HEK293 (cell line): ENCODE results near the gene CLIC4.

Experiments
- CTCF ChIA-PET: fragments of 350-600 bp; formaldehyde crosslinking; extraction: SDS; loops from one replicate; lab custom pipeline; 2021; ENCODE audit warnings: antibody characterized with exemption; lab: Yijun Ruan, JAX
- POLR2A ChIA-PET: fragments of 300-600 bp; formaldehyde crosslinking; extraction: SDS; loops from one replicate; lab custom pipeline; 2020; ENCODE audit warnings: antibody characterized with exemption, inconsistent platforms; lab: Yijun Ruan, JAX
- H3K27ac ChIP-seq: fragments of 200-500 bp; sonication (Bioruptor generic); 2 replicates; pipeline ENCODE4 v1.5.1; 2014; ENCODE audit warnings: low read depth, low read length, control low read depth, inconsistent platforms; ENCODE audit errors: extremely low read depth
- H3K36me3 ChIP-seq, 2 experiments: fragments of 200-500 bp in 1 of 2; sonication (Bioruptor generic) in 1 of 2; 1 replicate in 1 of 2; 2 replicates in 1 of 2; pipeline ENCODE4 v1.5.1; 2014 to 2017; ENCODE audit warnings: inconsistent platforms in 2 of 2, low read length in 2 of 2; ENCODE audit not compliant: control insufficient read depth in 2 of 2, insufficient read depth in 1 of 2
- H3K4me1 ChIP-seq: fragments of 200-500 bp; sonication (Bioruptor generic); 2 replicates; pipeline ENCODE4 v1.5.1; 2014; ENCODE audit warnings: mild to moderate bottlenecking, low read length, inconsistent platforms; ENCODE audit not compliant: control insufficient read depth, insufficient read depth
- H3K4me3 ChIP-seq: 2 replicates; pipeline ENCODE4 v1.5.1; 2011; ENCODE audit warnings: low read depth, mild to moderate bottlenecking, control low read depth, low read length, moderate library complexity
- H3K9me3 ChIP-seq: fragments of 200-500 bp; sonication (Bioruptor generic); 2 replicates; pipeline ENCODE4 v1.5.1; 2014; ENCODE audit warnings: low read depth, low read length, inconsistent platforms; ENCODE audit not compliant: control insufficient read depth, insufficient read depth
- ELK4 ChIP-seq: IDR thresholded peaks from 2 replicates; pipeline ENCODE4 v1.6.1; 2011; ENCODE audit warnings: mild to moderate bottlenecking, low read depth, low read length, borderline replicate concordance
- GFI1B ChIP-seq: fragments of 450-650 bp; formaldehyde crosslinking; IDR thresholded peaks from 2 replicates; pipeline ENCODE4 v1.5.1; 2016; ENCODE audit warnings: missing biosample characterization, missing genetic modification characterization
- ZBTB49 ChIP-seq: fragments of 450-650 bp; formaldehyde crosslinking; IDR thresholded peaks from 2 replicates; pipeline ENCODE4 v1.5.1; 2016; ENCODE audit warnings: missing biosample characterization, missing genetic modification characterization, low read depth
- ZNF148 ChIP-seq: fragments of 450-650 bp; formaldehyde crosslinking; IDR thresholded peaks from 2 replicates; pipeline ENCODE4 v1.5.0; 2017; ENCODE audit warnings: missing biosample characterization, missing genetic modification characterization, borderline replicate concordance
- ZNF157 ChIP-seq: fragments of 450-650 bp; formaldehyde crosslinking; IDR thresholded peaks from 2 replicates; pipeline ENCODE4 v1.5.1; 2016; ENCODE audit warnings: missing biosample characterization, missing genetic modification characterization
- ZNF19 ChIP-seq: fragments of 450-650 bp; formaldehyde crosslinking; IDR thresholded peaks from 2 replicates; pipeline ENCODE4; 2016; ENCODE audit warnings: missing biosample characterization, missing genetic modification characterization, low read depth
- ZNF23 ChIP-seq: fragments of 450-650 bp; formaldehyde crosslinking; IDR thresholded peaks from 2 replicates; pipeline ENCODE4 v1.5.1; 2016; ENCODE audit warnings: missing biosample characterization, missing genetic modification characterization, borderline replicate concordance
- ZNF24 ChIP-seq: fragments of 450-650 bp; formaldehyde crosslinking; IDR thresholded peaks from 2 replicates; pipeline ENCODE4 v1.5.1; 2016; ENCODE audit warnings: missing biosample characterization, missing genetic modification characterization
- ZNF292 ChIP-seq: fragments of 450-650 bp; formaldehyde crosslinking; IDR thresholded peaks from 2 replicates; pipeline ENCODE4 v1.5.1; 2016; ENCODE audit warnings: low read depth, missing biosample characterization, missing genetic modification characterization, borderline replicate concordance
- ZNF341 ChIP-seq: fragments of 450-650 bp; formaldehyde crosslinking; IDR thresholded peaks from 2 replicates; pipeline ENCODE4; 2016; ENCODE audit warnings: low read depth, missing biosample characterization, missing genetic modification characterization
- ZNF362 ChIP-seq: fragments of 450-650 bp; formaldehyde crosslinking; IDR thresholded peaks from 2 replicates; pipeline ENCODE4 v1.5.1; 2016; ENCODE audit warnings: missing biosample characterization, missing genetic modification characterization
- ZNF416 ChIP-seq: fragments of 450-650 bp; formaldehyde crosslinking; IDR thresholded peaks from 2 replicates; pipeline ENCODE4 v1.5.1; 2016; ENCODE audit warnings: missing biosample characterization, missing genetic modification characterization
- ZNF433 ChIP-seq: fragments of 450-650 bp; formaldehyde crosslinking; IDR thresholded peaks from 2 replicates; pipeline ENCODE4 v1.5.1; 2016; ENCODE audit warnings: missing biosample characterization, missing genetic modification characterization, low read depth
- ZNF558 ChIP-seq: fragments of 450-650 bp; formaldehyde crosslinking; IDR thresholded peaks from 2 replicates; pipeline ENCODE4 v1.5.1; 2016; ENCODE audit warnings: missing biosample characterization, missing genetic modification characterization
- ZNF600 ChIP-seq: fragments of 450-650 bp; formaldehyde crosslinking; IDR thresholded peaks from 2 replicates; pipeline ENCODE4 v1.5.1; 2016; ENCODE audit warnings: missing biosample characterization, missing genetic modification characterization
- ZNF768 ChIP-seq: fragments of 450-650 bp; formaldehyde crosslinking; IDR thresholded peaks from 2 replicates; pipeline ENCODE4 v1.5.1; 2018; ENCODE audit warnings: missing biosample characterization, mild to moderate bottlenecking, missing genetic modification characterization
- ZNF843 ChIP-seq: fragments of 450-650 bp; formaldehyde crosslinking; IDR thresholded peaks from 2 replicates; pipeline ENCODE4 v1.5.1; 2016; ENCODE audit warnings: missing biosample characterization, missing genetic modification characterization

Gene CLIC4

GRCh38 chr1:24770881-24771280 is 25.6 kb downstream of the CLIC4 start:
- ChIA-PET CTCF (interaction anchor here (0.6 to 2.4 kb wide), 2 partner anchors 12 to 82 kb away, joined by 3 to 9 read pairs; no protein-coding TSS in a partner anchor), POLR2A (interaction anchor here (2.3 kb wide), 1 partner anchor 26 kb away, joined by 10 read pairs; the partner anchor contains the start of gene CLIC4)
- Histone ChIP-seq H3K27ac (peak overlapping the region; percentile 57), H3K36me3 (no peaks in the 10 kb centered on the region; a peak in 1 of 3 replicates), H3K9me3 (no peaks in the 10 kb centered on the region), H3K4me3 (no peak overlapping the region), H3K4me1 (peaks cover 16% of the 10 kb centered on the region)
- no peak for TF ChIP-seq ELK4
- peak; percentile 80 for TF ChIP-seq ZNF600 (tag by site-specific recombination)
- TF ChIP-seq ZBTB49, result no peak
- no peak for TF ChIP-seq ZNF157 (tag by site-specific recombination)
- TF ChIP-seq ZNF558 (tag by site-specific recombination), result no peak
- TF ChIP-seq ZNF341 (tag by site-specific recombination), result no peak
- no peak for TF ChIP-seq ZNF768 (tag by site-specific recombination)
- no peak for TF ChIP-seq ZNF19 (tag by site-specific recombination)

GRCh38 chr1:24771574-24771973 is 26.3 kb downstream of the CLIC4 start:
- ChIA-PET CTCF (interaction anchor here (2.4 kb wide), 1 partner anchor 83 kb away, joined by 9 read pairs; no protein-coding TSS in a partner anchor), POLR2A (interaction anchor here (0.6 to 2.3 kb wide), 2 partner anchors 9 to 26 kb away, joined by 3 to 10 read pairs; partner anchors contain the start of gene CLIC4)
- H3K4me3 ChIP-seq, result no peak overlapping the region
- TF ChIP-seq ZNF292 (no peak), GFI1B (no peak), ZNF23 (tag by site-specific recombination) (no peak), ELK4 (no peak), ZNF843 (tag by site-specific recombination) (no peak), ZNF433 (tag by site-specific recombination) (no peak), ZNF416 (tag by site-specific recombination) (no peak), ZNF24 (tag by site-specific recombination) (no peak), ZNF362 (no peak), ZNF148 (no peak)
- no peaks in the 10 kb centered on the region; a peak in 1 of 3 replicates for H3K36me3 ChIP-seq
- H3K27ac ChIP-seq, result no peak overlapping the region
- peaks cover 16% of the 10 kb centered on the region for H3K4me1 ChIP-seq
- no peaks in the 10 kb centered on the region for H3K9me3 ChIP-seq
